GM12872 (cell line): Measurements from ENCODE around the gene TEPSIN.

Experiments used
- TF ChIP-seq, protein P1 (sequence below): IDR thresholded peaks from 3 replicates; pipeline ENCODE4 v1.5.1; 2011; ENCODE audit warnings: low read depth, mild to moderate bottlenecking, low read length, moderate library complexity; ENCODE audit not compliant: insufficient read depth

The TEPSIN gene

DNA sequence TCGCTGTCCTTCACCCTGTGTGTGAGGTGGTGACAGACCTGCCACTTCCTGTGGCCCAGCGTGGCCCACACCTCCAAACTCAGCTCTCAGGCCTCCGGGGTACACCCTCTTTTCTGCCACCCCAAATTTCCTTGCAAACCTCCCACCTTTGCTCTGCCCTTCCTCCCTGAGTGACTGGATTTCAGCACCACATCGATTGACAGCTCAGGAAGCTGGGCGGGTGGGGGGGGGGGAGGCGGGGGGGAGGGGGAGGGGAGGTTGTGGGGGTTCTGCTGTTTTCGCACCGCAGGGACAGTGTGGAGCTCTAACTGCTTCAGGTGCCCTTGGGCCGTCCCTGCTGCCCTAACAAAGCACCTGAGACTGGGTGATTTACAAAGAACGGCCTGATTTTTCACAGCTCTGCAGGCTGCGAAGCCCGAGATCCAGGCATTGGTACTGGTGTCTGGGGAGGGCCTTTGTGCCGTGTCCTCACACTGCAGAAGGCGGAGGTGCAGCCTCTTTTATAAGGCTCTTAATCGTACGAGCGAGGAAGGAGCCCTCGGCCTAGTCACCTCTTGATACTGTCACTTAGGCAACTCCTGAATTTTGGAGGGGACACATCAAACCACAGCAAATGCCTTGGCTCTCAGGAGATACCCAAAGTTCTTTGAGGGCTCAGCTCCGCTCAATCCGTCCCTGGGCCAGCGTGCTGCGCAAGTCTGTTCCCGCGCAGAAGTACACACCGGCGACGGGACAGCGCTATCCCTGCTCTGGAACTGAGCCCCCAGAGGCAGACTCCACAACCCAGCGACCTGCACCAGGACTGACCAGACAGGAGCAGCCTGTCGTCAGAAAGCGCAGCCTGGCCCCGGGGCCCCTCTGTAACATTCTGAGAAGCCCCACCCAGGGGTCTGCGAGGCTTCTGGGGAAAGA lies 3.8 kb upstream of the TEPSIN start:
- TF ChIP-seq, protein P1, sequence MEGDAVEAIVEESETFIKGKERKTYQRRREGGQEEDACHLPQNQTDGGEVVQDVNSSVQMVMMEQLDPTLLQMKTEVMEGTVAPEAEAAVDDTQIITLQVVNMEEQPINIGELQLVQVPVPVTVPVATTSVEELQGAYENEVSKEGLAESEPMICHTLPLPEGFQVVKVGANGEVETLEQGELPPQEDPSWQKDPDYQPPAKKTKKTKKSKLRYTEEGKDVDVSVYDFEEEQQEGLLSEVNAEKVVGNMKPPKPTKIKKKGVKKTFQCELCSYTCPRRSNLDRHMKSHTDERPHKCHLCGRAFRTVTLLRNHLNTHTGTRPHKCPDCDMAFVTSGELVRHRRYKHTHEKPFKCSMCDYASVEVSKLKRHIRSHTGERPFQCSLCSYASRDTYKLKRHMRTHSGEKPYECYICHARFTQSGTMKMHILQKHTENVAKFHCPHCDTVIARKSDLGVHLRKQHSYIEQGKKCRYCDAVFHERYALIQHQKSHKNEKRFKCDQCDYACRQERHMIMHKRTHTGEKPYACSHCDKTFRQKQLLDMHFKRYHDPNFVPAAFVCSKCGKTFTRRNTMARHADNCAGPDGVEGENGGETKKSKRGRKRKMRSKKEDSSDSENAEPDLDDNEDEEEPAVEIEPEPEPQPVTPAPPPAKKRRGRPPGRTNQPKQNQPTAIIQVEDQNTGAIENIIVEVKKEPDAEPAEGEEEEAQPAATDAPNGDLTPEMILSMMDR = no peak

DNA sequence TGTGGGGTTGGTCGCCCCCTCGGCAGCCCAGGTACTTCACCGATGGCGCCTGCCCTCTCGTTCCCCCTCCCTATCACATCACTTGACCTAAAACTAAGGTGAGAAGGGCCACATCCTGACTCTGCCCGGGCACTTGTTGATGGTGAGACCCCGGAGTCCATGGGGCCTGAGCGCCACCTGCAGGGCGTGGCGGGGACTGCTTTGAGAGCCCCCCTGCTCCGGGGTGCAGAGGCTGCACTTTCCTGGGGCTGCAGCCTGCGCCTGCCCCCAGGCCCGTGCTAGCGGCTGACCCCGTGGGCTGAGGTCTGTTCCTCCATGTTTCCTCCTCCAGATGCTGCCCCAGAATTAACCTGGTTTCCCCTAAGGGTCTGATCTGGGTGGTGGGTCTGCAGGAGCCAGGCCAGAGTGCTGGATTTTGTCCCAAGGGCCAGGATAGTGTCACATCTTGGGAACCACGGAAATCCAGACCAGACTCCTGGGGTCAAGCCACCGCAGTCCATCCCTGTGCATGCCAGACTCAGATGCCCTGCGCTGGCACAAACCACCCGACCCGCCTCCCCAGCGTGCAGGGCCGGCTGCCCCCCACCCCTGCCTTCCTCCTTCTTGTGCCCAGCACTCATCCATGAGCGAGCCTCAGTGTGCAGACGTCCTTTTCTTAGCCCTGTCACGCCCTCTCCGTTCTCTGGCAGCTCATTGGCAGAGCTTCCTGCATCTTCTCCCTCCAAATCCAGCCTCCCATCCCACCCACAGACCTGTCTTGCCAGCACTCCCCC lies 3.0 kb upstream of the TEPSIN start:
- TF ChIP-seq, protein P1 = peak; percentile 90

DNA sequence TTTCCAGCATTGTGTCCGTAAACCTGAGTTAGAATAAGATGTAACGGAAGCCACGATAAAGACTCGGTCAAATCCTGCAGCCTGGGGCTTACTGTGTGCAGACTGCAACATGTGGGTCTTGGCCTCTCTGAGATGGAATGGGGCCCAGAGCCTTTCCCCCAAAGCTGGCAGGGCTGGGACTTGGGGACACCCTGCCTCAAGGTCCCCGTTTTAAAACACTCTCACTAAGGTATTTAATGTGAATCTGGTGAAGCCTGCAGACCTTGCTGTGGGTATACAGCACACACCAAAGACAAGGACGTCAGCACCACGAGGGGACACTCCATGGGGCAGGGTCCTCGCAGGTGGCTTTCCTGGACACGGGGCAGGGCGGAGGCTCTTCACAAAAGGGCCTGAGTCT lies 2.3 kb upstream of the TEPSIN start:
- TF ChIP-seq, protein P1 = no peak

DNA sequence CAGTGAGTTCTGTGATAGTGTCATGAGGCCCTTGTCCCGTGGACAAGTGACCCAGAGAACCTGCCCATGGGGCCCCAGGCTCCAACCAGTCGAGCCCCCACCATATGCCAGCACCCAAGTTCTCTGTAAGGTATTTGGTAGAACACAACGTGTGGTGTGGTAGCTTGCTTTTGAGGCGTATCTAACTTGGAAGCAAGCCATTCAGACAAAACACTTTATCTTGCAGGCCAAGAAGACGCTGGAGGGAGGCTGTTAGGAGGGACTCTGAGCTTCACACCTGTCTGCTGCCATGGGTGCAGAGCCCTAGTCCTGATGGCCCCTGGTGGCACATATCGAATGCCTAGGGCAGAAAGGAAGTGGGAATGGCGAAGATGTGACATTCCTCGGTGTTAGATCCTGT lies 1.9 kb upstream of the TEPSIN start:
- TF ChIP-seq, protein P1 = no peak

DNA sequence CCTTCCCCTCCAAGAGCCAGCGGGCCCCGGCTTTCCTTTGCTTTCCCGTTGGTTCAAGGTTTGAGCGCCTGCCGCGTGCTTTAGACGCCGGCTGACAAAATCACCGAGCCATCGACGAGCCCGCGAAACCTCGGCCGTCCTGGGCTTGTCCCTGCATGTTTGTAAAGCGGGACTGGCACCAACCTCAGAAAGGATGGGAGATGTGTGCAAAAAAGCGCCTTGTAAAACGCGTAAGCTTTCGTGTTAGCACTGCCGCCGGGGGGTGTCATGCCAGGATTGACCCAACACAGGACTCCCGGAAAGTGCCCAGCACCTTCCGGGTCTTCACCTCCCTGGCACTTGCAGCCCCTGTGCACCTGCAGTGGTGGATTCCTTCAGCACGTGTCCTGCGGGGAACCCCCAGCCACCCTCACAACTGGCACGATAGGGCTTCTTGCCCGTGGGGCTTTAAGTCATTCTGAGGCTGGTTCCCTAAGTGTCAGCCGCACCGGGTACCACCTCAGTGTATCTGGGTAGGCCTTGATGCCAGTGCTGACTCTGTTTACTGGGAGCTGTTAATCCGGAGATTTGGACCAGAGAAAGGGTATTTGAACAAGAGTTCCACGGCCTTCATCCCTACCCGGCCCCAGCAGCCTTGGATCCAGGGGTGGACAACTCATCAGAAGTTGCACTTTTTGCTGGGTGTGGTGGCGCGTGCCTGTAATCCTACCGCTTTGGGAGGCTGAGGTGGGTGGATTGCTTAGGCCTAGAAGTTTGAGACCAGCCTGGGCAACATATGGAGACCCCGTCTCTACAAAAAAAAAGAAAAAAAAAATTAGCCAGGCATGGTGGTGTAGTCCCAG lies 1.1 kb upstream of the TEPSIN start:
- TF ChIP-seq, protein P1 = no peak

DNA sequence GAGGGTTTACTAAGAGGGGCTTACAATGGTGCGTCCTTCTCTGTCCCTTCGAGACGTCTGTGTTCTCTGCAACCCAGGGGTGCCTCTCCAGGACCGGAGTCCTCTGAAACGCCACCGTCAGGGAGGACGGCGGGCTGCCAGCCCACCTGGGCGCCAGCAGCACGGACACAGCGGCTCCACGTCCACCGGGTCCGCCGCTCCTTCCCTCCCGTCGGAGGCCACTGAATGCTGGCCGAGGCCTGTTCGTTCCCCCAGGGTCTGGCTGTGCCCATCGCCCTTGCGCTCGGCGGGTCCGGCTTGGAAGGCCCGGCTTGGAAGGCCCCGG lies 403 bp downstream of the TEPSIN start:
- TF ChIP-seq, protein P1 = no peak
